ENCODE data around the gene SAP25.

DNA sequence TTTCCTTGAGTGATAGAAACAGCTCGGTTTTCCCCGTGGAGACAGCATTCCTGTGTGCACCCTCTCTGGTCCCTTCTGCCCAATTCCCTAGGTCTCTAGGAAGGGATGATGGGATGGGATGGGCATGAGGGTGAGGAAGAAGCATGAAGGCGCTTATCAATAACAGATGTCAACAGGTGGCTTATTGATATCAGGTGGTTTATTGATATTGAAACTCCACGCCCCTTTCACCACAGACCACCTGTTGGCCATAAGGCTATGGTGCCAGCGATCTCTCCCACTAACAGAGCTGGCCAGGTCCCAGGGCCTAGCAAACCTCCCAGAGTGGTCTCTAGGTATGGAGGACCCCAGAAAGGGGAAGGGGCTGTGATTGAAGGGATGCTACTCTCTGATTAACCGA lies 46.5 kb upstream of the SAP25 start:
- no peak for TF ChIP-seq EZH2 (IDR thresholded peaks at IDR 0.05; ENCODE audit: insufficient read depth, low read length)
- TF ChIP-seq, protein P1, sequence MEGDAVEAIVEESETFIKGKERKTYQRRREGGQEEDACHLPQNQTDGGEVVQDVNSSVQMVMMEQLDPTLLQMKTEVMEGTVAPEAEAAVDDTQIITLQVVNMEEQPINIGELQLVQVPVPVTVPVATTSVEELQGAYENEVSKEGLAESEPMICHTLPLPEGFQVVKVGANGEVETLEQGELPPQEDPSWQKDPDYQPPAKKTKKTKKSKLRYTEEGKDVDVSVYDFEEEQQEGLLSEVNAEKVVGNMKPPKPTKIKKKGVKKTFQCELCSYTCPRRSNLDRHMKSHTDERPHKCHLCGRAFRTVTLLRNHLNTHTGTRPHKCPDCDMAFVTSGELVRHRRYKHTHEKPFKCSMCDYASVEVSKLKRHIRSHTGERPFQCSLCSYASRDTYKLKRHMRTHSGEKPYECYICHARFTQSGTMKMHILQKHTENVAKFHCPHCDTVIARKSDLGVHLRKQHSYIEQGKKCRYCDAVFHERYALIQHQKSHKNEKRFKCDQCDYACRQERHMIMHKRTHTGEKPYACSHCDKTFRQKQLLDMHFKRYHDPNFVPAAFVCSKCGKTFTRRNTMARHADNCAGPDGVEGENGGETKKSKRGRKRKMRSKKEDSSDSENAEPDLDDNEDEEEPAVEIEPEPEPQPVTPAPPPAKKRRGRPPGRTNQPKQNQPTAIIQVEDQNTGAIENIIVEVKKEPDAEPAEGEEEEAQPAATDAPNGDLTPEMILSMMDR (IDR thresholded peaks at IDR 0.05; ENCODE audit: insufficient read depth, low read depth, low read length): no peak

Data from astrocyte (in vitro differentiated cells and primary cell).